ENCODE measurements around the gene PRDM16.

PRDM16 gene

DNA sequence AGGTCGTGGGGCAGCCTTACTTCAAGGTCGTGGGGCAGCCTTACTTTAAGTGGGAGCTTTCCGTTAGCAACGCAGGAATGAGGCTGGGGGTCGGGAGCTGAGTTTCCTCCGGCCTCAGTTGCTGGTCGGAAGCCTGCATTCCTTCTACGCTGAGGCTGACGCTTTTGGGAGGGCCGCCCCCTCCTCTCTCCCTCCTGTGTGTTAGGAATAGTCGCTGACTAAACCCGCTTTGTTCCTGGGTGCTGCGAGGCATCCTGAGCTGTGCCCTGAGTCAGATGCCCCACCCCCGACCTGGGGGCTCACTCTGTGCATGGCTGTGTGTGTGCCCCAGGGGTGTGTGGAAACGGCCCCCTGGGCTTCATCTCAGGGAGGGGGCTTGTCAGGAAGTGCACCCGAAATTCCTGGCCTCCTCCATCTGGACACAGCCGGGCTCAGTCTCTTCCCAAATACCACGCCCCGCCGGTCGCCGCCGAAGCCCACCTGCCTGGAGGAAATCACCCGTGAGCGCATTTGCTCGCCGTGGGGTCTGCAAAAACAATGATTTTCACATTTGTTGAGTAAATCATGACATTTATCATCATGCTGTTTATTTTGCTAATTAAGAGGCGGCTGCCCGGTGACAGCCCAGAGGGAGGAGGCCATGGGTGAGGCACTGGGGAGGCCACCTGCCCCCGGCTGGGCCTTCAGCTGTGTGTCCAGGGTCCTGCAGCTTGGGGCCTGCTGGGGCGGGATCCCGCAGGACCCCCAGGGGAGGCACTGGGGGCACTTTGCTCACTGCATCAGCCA lies 121.4 kb downstream of the PRDM16 start:
- DNase-seq, result no peak

GRCh38 chr1:3192361-3192760 lies 123.4 kb downstream of the PRDM16 start:
- DNase-seq, result no peak

DNA sequence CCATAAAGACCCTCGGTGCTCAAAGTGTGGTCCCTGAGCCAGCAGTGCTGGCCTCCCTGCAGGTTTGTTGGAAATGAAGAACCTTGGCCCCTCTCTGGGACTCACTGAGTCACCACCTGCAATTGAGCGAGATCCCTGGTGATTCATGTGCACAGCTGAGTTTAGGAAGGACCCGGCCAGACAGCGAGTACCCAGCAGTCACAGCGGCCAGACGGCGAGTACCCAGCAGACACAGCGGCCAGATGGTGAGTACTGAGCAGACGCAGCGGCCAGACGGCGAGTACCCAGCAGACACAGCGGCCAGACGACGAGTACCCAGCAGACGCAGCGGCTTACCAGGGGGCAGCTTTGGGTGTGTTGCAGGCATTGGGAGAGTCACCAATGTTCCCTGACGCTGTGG lies 123.8 kb downstream of the PRDM16 start:
- DNase-seq, result no peak

DNA sequence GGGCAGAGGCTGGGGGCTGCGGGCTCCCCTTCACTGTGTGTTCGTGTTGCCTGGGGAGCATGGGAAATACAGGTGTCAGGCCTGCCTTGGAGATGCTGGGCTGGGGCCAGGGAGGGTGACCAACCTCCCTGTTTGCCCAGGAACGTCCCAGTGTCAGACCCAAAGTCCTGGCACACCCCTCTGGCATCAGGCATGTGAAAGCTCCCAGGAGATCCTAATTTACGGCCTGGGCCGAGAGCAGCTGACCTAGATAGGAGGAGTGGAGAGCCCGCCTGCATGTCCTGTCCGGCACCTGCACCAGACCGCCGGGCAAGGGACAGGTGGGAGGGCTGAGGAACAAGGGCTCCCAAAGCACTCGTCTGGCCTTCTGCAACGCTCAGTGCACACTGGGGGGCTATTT lies 124.8 kb downstream of the PRDM16 start:
- no peak for DNase-seq

DNA sequence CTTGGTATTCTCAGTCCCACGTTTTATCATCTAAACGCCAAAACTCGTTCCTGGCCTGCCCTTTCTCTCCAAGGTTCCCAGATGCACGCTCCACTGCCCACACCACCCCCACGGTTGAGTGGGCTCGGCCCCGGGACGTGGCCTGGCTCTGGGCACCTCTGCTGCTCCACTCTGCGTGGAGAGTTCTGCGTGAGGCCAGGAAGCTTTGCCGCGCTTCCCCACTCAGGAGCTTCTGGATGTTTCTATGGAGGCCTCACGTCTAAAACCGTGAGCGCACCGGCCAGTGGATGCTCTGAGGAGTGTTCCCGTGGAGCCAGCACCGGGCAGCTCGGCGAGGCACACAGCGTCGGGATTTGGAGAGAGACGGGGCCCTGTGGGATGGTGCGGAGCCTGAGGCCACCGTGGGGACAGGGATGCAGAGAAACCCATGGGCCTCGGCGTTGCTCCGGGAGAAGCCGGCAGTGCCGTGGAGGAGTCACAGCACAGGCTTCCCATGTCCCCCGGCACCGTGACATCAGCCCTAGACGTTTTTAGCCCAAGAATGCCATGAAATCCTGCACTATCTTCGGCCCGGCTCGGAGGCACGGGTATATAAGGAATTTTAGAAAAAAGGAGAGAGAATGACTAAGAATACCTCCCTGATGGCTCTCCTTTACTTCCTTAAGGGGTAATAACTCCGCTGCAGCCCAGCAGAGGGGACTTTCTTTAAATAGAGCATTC lies 125.9 kb downstream of the PRDM16 start:
- no peak for DNase-seq

GRCh38 chr1:3195480-3195815 lies 126.4 kb downstream of the PRDM16 start:
- no peak for DNase-seq

GRCh38 chr1:3195966-3196515 lies 127.0 kb downstream of the PRDM16 start:
- DNase-seq, result no peak

GRCh38 chr1:3196577-3197245 lies 127.7 kb downstream of the PRDM16 start:
- DNase-seq, result no peak

DNA sequence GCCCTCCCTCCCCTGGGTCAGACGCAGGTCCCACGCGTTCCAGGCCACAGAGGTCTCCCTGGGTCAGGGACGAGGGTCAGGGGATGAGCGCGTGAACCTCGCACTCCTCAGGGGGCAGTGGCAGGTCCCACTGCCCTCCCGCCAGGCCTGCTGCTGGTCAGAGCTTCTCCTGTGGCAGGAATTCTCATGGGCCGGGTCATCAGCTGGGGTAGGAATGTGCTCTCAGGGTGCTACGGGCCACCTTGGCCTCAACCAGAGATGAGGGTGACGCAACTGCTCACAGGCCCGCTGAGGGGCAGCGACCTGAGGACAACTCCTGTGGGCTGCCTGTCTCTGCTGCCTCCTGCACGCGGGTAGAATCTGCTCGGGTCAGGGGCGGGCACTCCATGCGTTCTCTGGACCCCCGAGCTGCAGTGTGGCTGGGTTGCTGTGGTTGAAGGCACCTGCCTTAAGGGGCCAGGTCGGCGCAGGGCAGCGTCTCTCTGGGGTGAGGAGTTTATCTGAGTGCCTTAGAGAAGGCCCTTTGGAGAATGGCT lies 128.8 kb downstream of the PRDM16 start:
- no peak for DNase-seq

GRCh38 chr1:3198371-3199271 lies 129.6 kb downstream of the PRDM16 start:
- no peak for DNase-seq

DNA sequence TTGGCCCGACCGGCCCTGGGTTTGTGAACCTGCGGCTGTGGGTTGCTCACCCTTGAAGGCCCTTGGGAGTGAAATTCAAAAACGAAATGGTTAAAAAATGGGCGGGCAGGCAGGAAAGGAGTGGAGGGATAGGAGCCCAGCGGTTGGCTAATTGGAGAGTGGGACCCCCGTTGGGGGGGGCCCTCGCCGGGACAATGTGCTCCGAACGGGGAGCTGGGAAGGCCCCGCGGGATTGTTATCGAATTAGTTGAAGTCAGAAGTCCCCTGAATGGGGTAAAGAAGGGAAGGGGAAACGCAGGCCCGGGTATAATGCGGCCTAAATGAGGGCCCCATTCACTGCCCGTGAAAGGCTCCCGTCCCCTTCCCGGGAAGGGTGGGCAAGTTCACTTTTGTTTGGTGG lies 135.7 kb downstream of the PRDM16 start:
- no peak for DNase-seq

- no peak for DNase-seq
Observed at GRCh38 chr1:3205815-3206214, 136.8 kb downstream of the PRDM16 start.

GRCh38 chr1:3206696-3207095 lies 137.7 kb downstream of the PRDM16 start:
- DNase-seq, result no peak

- DNase-seq, result no peak
Observed at GRCh38 chr1:3207217-3207848, 138.3 kb downstream of the PRDM16 start.

GRCh38 chr1:3208819-3209200 lies 139.8 kb downstream of the PRDM16 start:
- DNase-seq, result no peak

GRCh38 chr1:3209201-3209600 lies 140.2 kb downstream of the PRDM16 start:
- no peak for DNase-seq

- DNase-seq, result no peak
Observed at GRCh38 chr1:3211582-3212375, 142.8 kb downstream of the PRDM16 start.

DNA sequence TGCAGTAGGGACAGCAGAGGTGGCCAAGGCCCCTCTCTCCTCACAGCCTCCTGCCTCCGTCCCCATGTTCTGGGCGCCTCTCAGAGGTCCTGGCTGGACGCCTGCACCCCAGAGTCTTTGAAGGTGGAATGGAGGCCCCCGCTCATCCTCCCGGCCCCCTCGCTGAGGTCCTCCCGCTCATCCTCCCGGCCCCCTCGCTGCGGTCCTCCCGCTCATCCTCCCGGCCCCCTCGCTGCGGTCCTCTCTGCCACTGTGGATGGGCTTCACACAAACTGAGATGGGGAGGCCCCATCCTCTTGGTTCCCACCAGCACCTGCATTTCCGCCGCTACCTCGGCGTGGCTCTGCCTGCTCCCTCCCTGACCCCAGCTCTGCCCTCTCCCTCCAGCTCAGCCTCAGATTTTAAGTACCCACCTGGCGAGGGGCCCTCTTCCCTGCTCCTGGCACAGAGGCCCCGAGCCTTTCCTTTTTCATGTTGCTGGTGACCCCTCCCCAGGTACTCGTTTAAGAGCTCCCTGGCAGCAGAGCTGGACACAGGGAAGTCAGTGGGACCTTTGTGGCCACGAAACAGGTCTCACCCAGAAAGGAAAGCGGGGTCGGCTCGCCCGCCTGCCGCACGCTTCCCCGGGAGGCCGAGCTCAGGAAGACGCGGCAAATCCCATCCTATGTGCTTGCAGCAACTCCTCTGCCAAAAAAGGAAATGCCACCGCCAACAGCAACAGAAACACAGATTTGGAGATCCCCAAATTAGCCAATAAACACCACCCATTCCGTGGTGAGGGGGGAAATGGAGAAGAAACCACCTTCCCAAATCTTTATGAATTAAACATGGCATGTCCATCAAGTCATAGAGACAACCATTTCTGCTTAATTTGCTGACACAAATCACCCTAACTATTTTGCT lies 143.7 kb downstream of the PRDM16 start:
- no peak for DNase-seq

DNA sequence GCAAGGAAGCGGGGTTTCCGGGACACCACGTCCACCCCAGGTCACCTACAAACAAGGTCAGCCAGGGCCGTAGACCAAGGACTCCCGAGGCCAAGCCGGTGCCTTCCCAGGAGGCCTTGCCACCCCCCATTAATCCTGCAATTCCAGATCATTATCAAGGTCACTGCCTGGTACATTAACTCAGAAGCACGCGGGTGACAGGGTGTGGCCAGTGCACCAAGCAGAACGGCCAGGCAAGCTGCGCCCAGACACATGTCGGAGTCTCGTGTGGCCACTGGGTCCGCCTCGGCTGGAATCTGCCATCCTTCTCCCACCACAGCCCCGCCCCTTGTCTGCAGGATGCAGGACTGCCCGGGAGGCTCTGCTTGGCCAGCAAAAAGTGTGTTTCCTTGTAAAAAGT lies 144.7 kb downstream of the PRDM16 start:
- no peak for DNase-seq
